Common myeloid progenitor, CD34-positive (primary cell): ENCODE results near the gene RPL7L1.
"Not testable (repeated sequence)": the region's sequence is repeated elsewhere in the genome, so short reads cannot be mapped to it uniquely, and the experiment has no call there.

Experiments
- CTCF ChIA-PET: fragments of 350-600 bp; sonication (Branson Sonifier 250); formaldehyde crosslinking; loops from one replicate; lab custom pipeline; 2021; ENCODE audit warnings: antibody characterized with exemption; lab: Charles Lee
- POLR2A ChIA-PET: fragments of 350-600 bp; sonication (Branson Sonifier 250); formaldehyde crosslinking; loops from one replicate; lab custom pipeline; 2021; ENCODE audit warnings: antibody characterized with exemption; lab: Charles Lee
- DNase-seq, 3 donors: peaks; one replicate each; pipeline versions ENCODE4 v3.0.0 to v3.0.0-alpha.2; 2013
- H3K27ac ChIP-seq, 2 experiments: 1 replicate in 1 of 2; 2 replicates in 1 of 2; pipeline ENCODE4 v1.7.0; 2013; ENCODE audit warnings: inconsistent platforms in 2 of 2, low read length in 2 of 2, mild to moderate bottlenecking in 2 of 2, low read depth in 1 of 2, moderate library complexity in 1 of 2; ENCODE audit not compliant: severe bottlenecking in 2 of 2, insufficient read depth in 1 of 2, poor library complexity in 1 of 2
- H3K27me3 ChIP-seq, 5 experiments: replicated peaks in 2 of 5; 1 replicate in 3 of 5; 2 replicates in 2 of 5; pipeline versions ENCODE4 v1.6.1 to v1.7.0; 2013; ENCODE audit warnings: low read length in 4 of 5, mild to moderate bottlenecking in 2 of 5, moderate library complexity in 2 of 5, inconsistent platforms in 1 of 5; ENCODE audit not compliant: insufficient read depth in 5 of 5, control insufficient read depth in 4 of 5
- H3K36me3 ChIP-seq, 4 experiments: 1 replicate in 2 of 4; 2 replicates in 2 of 4; pipeline versions ENCODE4 v1.6.1 to v1.7.0; 2013; ENCODE audit warnings: low read length in 3 of 4, control low read depth in 1 of 4, mild to moderate bottlenecking in 1 of 4; ENCODE audit not compliant: control insufficient read depth in 4 of 4, insufficient read depth in 4 of 4
- H3K4me1 ChIP-seq, 4 experiments: 1 replicate in 3 of 4; 2 replicates in 1 of 4; pipeline versions ENCODE4 v1.6.1 to v1.7.1; 2013; ENCODE audit warnings: low read length in 3 of 4, mild to moderate bottlenecking in 3 of 4, control low read depth in 1 of 4, inconsistent platforms in 1 of 4, moderate library complexity in 1 of 4; ENCODE audit not compliant: control insufficient read depth in 4 of 4, insufficient read depth in 4 of 4; ENCODE audit errors: control extremely low read depth in 1 of 4
- H3K4me3 ChIP-seq, 7 experiments: 1 replicate in 4 of 7; 2 replicates in 3 of 7; pipeline versions ENCODE4 v1.5.1 to v1.7.0; 2013; ENCODE audit warnings: mild to moderate bottlenecking in 7 of 7, low read length in 6 of 7, moderate library complexity in 6 of 7, inconsistent platforms in 2 of 7, low read depth in 2 of 7, control low read depth in 1 of 7; ENCODE audit not compliant: insufficient read depth in 4 of 7, control insufficient read depth in 1 of 7; ENCODE audit errors: extremely low read depth in 1 of 7
- H3K9me3 ChIP-seq, 5 experiments: 1 replicate in 4 of 5; 2 replicates in 1 of 5; pipeline versions ENCODE4 v1.6.1 to v1.7.1; 2013; ENCODE audit warnings: low read length in 4 of 5, mild to moderate bottlenecking in 2 of 5, inconsistent platforms in 1 of 5, low read depth in 1 of 5, moderate library complexity in 1 of 5; ENCODE audit not compliant: control insufficient read depth in 4 of 5, insufficient read depth in 2 of 5; ENCODE audit errors: control extremely low read depth in 1 of 5
- WGBS: methylation state at CpG from one replicate; pipeline ENCODE4 v1.1.5; 2013; ENCODE audit not compliant: insufficient coverage; 5-methylcytosine and 5-hydroxymethylcytosine counted together

The RPL7L1 gene

GRCh38 chr6:42873313-42873712 lies 6.1 kb upstream of the RPL7L1 start:
- CTCF ChIA-PET: interaction anchor here (0.9 to 1.4 kb wide), 2 partner anchors 9 to 10 kb away, joined by 3 to 7 read pairs; no protein-coding TSS in a partner anchor
- peaks cover 0 to 6% (median 2%) of the 10 kb centered on the region in 4 experiments for H3K36me3 ChIP-seq
- WGBS: 100% methylated on average over 2 of the region's 2 CpGs
- H3K4me3 ChIP-seq: no peak overlapping the region
- POLR2A ChIA-PET: interaction anchor here (0.6 kb wide), 2 partner anchors 33 to 208 kb away, joined by 4 to 6 read pairs; no protein-coding TSS in a partner anchor
- H3K9me3 ChIP-seq: no peaks in the 10 kb centered on the region
- no peak overlapping the region for H3K27ac ChIP-seq
- DNase-seq: no peak
- no peaks in the 10 kb centered on the region for H3K27me3 ChIP-seq
- no peaks in the 10 kb centered on the region for H3K4me1 ChIP-seq

DNA sequence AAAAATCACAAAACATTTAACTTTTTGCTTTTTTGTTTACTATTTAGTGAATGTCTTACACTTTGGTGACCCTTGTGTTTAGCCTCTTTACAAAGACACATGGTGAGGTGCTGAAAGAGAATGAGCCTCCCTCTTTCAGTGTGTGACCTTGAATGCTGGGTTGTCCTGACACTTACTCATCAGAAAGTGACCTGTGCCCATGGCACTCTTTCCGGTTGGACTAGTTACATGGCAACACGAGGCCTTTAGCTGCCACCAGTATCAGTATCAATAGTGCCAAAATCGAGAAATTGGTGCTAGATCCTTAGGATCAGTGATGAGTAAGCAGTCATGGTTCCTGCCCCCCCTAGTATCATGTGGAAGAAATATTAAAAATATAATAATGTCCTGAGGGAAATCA lies 1.7 kb upstream of the RPL7L1 start:
- ChIA-PET CTCF (interaction anchor here (0.6 to 5.7 kb wide), 6 partner anchors 9 to 216 kb away, joined by 3 to 58 read pairs (median 4); no protein-coding TSS in a partner anchor), POLR2A (no interaction called here)
- H3K27me3 ChIP-seq: no peaks in the 10 kb centered on the region
- no peak for DNase-seq
- H3K9me3 ChIP-seq: no peaks in the 10 kb centered on the region
- H3K27ac ChIP-seq: no peak overlapping the region
- WGBS: 90% methylated on average over 3 of the region's 3 CpGs
- H3K36me3 ChIP-seq: peaks cover 0 to 5% (median 2%) of the 10 kb centered on the region in 4 experiments
- no peak overlapping the region for H3K4me3 ChIP-seq
- H3K4me1 ChIP-seq: peaks cover 0 to 19% (median 12%) of the 10 kb centered on the region in 4 experiments

GRCh38 chr6:42880240-42880817 lies 913 bp downstream of the RPL7L1 start:
- DNase-seq, H3K27me3 ChIP-seq, H3K9me3 ChIP-seq: not testable (repeated sequence)
- ChIA-PET POLR2A (interaction anchor here (1.1 to 2.4 kb wide), 6 partner anchors 10 to 219 kb away, joined by 3 to 13 read pairs (median 6); partner anchors contain the start of gene TBCC), CTCF (interaction anchor here (0.6 to 5.7 kb wide), 10 partner anchors 9 to 218 kb away, joined by 3 to 58 read pairs (median 5); no protein-coding TSS in a partner anchor)
- WGBS: 12% methylated on average over 17 of the region's 25 CpGs
- H3K36me3 ChIP-seq: peaks cover 13 to 27% (median 24%) of the 10 kb centered on the region in 4 experiments
- peak overlapping the region; percentile 63 to 99 (median 92) for H3K4me3 ChIP-seq
- H3K4me1 ChIP-seq: peaks cover 0 to 19% (median 12%) of the 10 kb centered on the region in 4 experiments
- peak overlapping the region; percentile 93 to 97 for H3K27ac ChIP-seq

GRCh38 chr6:42880871-42881270 lies 1.5 kb downstream of the RPL7L1 start:
- 90% methylated on average over 6 of the region's 12 CpGs for WGBS
- H3K4me1 ChIP-seq: peaks cover 0 to 19% (median 12%) of the 10 kb centered on the region in 4 experiments
- H3K9me3 ChIP-seq, DNase-seq, H3K27me3 ChIP-seq: not testable (repeated sequence)
- peak overlapping the region; percentile 93 to 97 for H3K27ac ChIP-seq
- CTCF ChIA-PET: interaction anchor here (0.6 to 3.8 kb wide), 8 partner anchors 8 to 218 kb away, joined by 3 to 17 read pairs (median 6); no protein-coding TSS in a partner anchor
- POLR2A ChIA-PET: interaction anchor here (1.3 to 2.4 kb wide), 3 partner anchors 10 to 135 kb away, joined by 4 to 13 read pairs (median 10); partner anchors contain the start of gene TBCC
- H3K4me3 ChIP-seq: peak overlapping the region in 6 of 7 experiments; percentile 68 to 99 (median 92)
- peaks cover 16 to 32% (median 27%) of the 10 kb centered on the region in 4 experiments for H3K36me3 ChIP-seq

DNA sequence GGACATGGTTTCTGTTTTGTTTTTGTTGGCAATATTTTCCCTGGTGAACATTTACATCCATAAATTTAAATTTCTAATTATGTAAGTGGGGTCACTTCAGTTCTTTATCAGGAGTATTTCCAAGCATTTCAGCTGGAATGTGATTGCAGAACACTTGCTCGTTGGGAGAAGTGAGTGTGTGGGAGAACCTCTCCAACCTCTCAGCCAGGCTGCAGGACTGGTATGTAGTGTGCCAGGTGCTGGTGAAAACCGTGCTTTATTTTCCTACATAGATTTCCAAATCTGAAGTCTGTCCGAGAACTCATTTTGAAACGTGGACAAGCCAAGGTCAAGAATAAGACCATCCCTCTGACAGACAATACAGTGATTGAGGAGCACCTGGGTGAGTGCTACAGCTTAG lies 6.3 kb downstream of the RPL7L1 start:
- H3K36me3 ChIP-seq: peaks cover 16 to 37% (median 31%) of the 10 kb centered on the region in 4 experiments
- CTCF ChIA-PET: no interaction called here
- H3K9me3 ChIP-seq: no peaks in the 10 kb centered on the region
- 100% methylated on average over 4 of the region's 4 CpGs for WGBS
- POLR2A ChIA-PET: no interaction called here
- H3K4me1 ChIP-seq: peaks cover 6 to 14% (median 10%) of the 10 kb centered on the region in 4 experiments
- H3K27ac ChIP-seq: peak overlapping the region in 1 of 2 experiments; percentile 12
- DNase-seq: no peak
- no peaks in the 10 kb centered on the region for H3K27me3 ChIP-seq
- H3K4me3 ChIP-seq: no peak overlapping the region

DNA sequence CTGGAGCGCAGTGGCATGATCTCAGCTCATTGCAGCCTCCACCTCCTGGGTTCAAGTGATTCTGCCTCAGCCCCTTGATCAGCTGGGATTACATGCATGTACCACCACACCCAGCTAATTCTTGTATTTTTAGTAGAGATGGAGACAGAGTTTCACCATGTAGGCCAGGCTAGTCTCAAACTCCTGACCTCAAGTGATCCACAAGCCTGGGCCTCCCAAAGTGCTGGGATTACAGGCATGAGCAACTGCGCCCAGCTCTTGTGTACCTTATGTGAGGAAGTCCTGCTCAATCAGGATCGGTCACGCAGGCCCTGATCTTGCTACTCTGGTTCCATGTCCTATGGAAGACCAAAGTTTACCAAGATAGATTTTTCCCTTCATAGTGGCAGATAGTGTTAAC lies 8.8 kb downstream of the RPL7L1 start:
- H3K27ac ChIP-seq, H3K9me3 ChIP-seq, DNase-seq, POLR2A ChIA-PET, H3K27me3 ChIP-seq, H3K4me3 ChIP-seq: not testable (repeated sequence)
- WGBS: no CpG with 5 or more reads among the region's 4 CpGs
- CTCF ChIA-PET: interaction anchor here (1.9 kb wide), 1 partner anchor 8 kb away, joined by 8 read pairs; the partner anchor contains the start of gene RPL7L1
- Histone ChIP-seq H3K36me3 (peaks cover 15 to 30% (median 23%) of the 10 kb centered on the region in 4 experiments), H3K4me1 (peaks cover 11 to 30% (median 23%) of the 10 kb centered on the region in 4 experiments)
